ENCODE results near the gene GCNA. TPM values are rescaled to one million over a fixed set of nuclear protein-coding genes. Genes with fewer than 3 reads are reported as not detected.
A peak's percentile ranks its signal among the peaks of the same experiment; 100 is the strongest.

The GCNA gene
- total and polyA plus RNA-seq, 8 donors: 0.64 to 3.2 (median 2.3) TPM

GRCh38 chrX:71625471-71625870 lies 47.2 kb downstream of the GCNA start:
- H3K4me3 ChIP-seq: no peak overlapping the region
- intact Hi-C loops (cut with DNase I): no loop called here
- no peaks in the 10 kb centered on the region for H3K36me3 ChIP-seq
- no peak overlapping the region for H3K27ac ChIP-seq
- H3K27me3 ChIP-seq: no peaks in the 10 kb centered on the region
- DNase-seq (no peak), ATAC-seq (no peak)
- no peaks in the 10 kb centered on the region for H3K9me3 ChIP-seq
- TF ChIP-seq CTCF (IDR thresholded peaks at IDR 0.05): no peak
- H3K4me1 ChIP-seq: peaks cover 7 to 19% of the 10 kb centered on the region in 2 donors

- Histone ChIP-seq H3K36me3 (no peaks in the 10 kb centered on the region), H3K9me3 (no peaks in the 10 kb centered on the region), H3K4me1 (peaks cover 7 to 19% of the 10 kb centered on the region in 2 donors), H3K4me3 (no peak overlapping the region), H3K27ac (no peak overlapping the region), H3K27me3 (no peaks in the 10 kb centered on the region)
- peak in 1 of 4 donors; percentile 43 for DNase-seq
- ATAC-seq: peak; percentile 56
- intact Hi-C loops (cut with DNase I): no loop called here
- TF ChIP-seq CTCF (IDR thresholded peaks at IDR 0.05): no peak
Measured at GRCh38 chrX:71626576-71626975, 48.3 kb downstream of the GCNA start.

- intact Hi-C loops (cut with DNase I): no loop called here
- no peak for ATAC-seq
- Histone ChIP-seq H3K27me3 (no peaks in the 10 kb centered on the region), H3K9me3 (no peaks in the 10 kb centered on the region), H3K4me1 (peaks cover 4 to 12% of the 10 kb centered on the region in 2 donors), H3K36me3 (no peaks in the 10 kb centered on the region), H3K27ac (no peak overlapping the region), H3K4me3 (no peak overlapping the region)
- no peak for DNase-seq
- no peak for TF ChIP-seq CTCF (IDR thresholded peaks at IDR 0.05)
Measured at GRCh38 chrX:71627588-71628404, 49.6 kb downstream of the GCNA start.

GRCh38 chrX:71629467-71629866 lies 51.2 kb downstream of the GCNA start:
- Histone ChIP-seq H3K4me1 (no peaks in the 10 kb centered on the region), H3K4me3 (no peak overlapping the region), H3K36me3 (no peaks in the 10 kb centered on the region), H3K27me3 (no peaks in the 10 kb centered on the region), H3K9me3 (no peaks in the 10 kb centered on the region), H3K27ac (no peak overlapping the region)
- no peak for DNase-seq
- intact Hi-C loops (cut with DNase I): no loop called here
- no peak for TF ChIP-seq CTCF (IDR thresholded peaks at IDR 0.05)
- no peak for ATAC-seq

- intact Hi-C loops (cut with DNase I): no loop called here
- ATAC-seq: peak; percentile 65
- no peak for TF ChIP-seq CTCF (IDR thresholded peaks at IDR 0.05)
- no peaks in the 10 kb centered on the region for H3K4me1 ChIP-seq
- no peaks in the 10 kb centered on the region for H3K36me3 ChIP-seq
- no peaks in the 10 kb centered on the region for H3K9me3 ChIP-seq
- DNase-seq: no peak
- H3K4me3 ChIP-seq: no peak overlapping the region
- no peak overlapping the region for H3K27ac ChIP-seq
- H3K27me3 ChIP-seq: no peaks in the 10 kb centered on the region
Measured at GRCh38 chrX:71632923-71633657, 54.9 kb downstream of the GCNA start.

Data from left lung (tissue), 10 donors.